Adipocyte (in vitro differentiated cells): ENCODE data around the gene FAT1.

ENCODE experiments used
- DNase-seq: peaks from one replicate; pipeline ENCODE4 v3.0.0-alpha.2; 2015; ENCODE audit warnings: low read depth
- H3K27me3 ChIP-seq: replicated peaks from 2 replicates; pipeline ENCODE4 v1.7.0; 2013; ENCODE audit warnings: mild to moderate bottlenecking, low read length, moderate library complexity; ENCODE audit not compliant: control insufficient read depth, insufficient read depth
- H3K36me3 ChIP-seq: 2 replicates; pipeline ENCODE4 v1.7.0; 2013; ENCODE audit warnings: low read length, mild to moderate bottlenecking, moderate library complexity; ENCODE audit not compliant: control insufficient read depth, insufficient read depth, severe bottlenecking
- H3K4me1 ChIP-seq: 2 replicates; pipeline ENCODE4 v1.7.0; 2013; ENCODE audit warnings: mild to moderate bottlenecking, low read length, moderate library complexity; ENCODE audit not compliant: control insufficient read depth, insufficient read depth
- H3K4me3 ChIP-seq: 2 replicates; pipeline ENCODE4 v1.7.0; 2013; ENCODE audit warnings: mild to moderate bottlenecking, low read length, moderate library complexity
- H3K9ac ChIP-seq: 2 replicates; pipeline ENCODE4 v1.7.0; 2013; ENCODE audit warnings: mild to moderate bottlenecking, low read length, moderate library complexity
- H3K9me3 ChIP-seq: 2 replicates; pipeline ENCODE4 v1.7.0; 2013; ENCODE audit warnings: mild to moderate bottlenecking, low read length, moderate library complexity; ENCODE audit not compliant: control insufficient read depth

FAT1 gene

DNA sequence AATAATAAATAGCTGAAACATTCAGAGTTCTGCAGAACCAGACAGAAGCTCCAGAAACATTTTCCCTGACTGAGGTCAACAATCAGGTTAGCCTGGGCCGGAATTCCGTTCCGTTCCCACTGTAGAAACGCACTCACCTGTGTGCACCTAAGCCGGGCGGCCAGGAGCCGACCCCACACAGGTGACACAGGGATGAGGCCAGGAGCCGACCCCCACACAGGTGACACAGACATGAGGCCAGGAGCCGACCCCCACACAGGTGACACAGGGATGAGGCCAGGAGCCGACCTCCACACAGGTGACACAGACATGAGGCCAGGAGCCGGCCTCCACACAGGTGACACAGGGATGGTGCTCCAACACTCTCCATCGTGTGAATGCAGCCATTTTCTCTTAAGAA lies 21.9 kb downstream of the FAT1 start:
- H3K4me3 ChIP-seq, result peak overlapping the region; percentile 75
- H3K4me1 ChIP-seq, result peaks cover 41% of the 10 kb centered on the region
- H3K9me3 ChIP-seq, result no peaks in the 10 kb centered on the region
- H3K9ac ChIP-seq, result peak overlapping the region; percentile 77
- DNase-seq, result no peak
- H3K27me3 ChIP-seq, result no peaks in the 10 kb centered on the region
- H3K36me3 ChIP-seq, result peaks cover 15% of the 10 kb centered on the region

DNA sequence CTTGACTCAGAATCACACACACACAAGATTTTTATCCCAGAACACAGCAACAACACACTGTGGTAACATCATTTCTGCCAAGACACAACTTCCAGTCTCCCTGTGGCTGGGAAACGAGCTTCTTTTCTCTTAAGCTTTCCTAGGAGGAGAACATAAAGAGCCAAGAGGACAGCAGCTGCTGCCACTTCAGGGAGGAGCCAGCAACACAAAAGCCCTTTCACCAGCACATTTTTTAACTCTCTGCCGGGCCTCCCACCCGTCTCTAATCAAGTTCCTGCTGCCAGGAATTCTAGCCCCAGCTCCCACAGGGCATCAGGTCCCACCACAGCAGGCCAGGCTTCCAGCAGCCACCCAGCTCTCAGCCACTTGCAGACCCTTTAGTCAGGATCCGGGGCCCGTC lies 22.4 kb downstream of the FAT1 start:
- peak overlapping the region; percentile 75 for H3K4me3 ChIP-seq
- peaks cover 10% of the 10 kb centered on the region for H3K36me3 ChIP-seq
- H3K9me3 ChIP-seq, result no peaks in the 10 kb centered on the region
- H3K9ac ChIP-seq, result peak overlapping the region; percentile 77
- H3K4me1 ChIP-seq, result peaks cover 42% of the 10 kb centered on the region
- no peaks in the 10 kb centered on the region for H3K27me3 ChIP-seq
- peak; percentile 50 for DNase-seq

DNA sequence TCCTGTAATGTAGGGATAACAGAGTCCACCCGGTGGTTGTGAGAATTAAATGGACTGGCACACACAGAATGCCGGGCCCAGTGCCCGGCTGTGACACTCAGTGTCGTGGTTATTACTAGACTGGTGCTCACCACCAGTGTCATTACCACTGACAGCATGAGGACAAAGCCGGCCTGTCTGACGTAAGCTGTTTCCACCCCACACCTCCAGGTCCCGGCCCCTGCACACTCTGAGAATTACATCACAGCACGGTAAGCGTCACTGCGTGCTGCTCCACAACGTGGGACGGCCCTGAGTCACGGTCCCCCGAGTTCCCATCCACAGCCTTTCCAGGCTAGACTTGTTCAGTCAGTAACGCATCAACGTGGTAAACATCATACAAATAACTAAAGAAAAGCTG lies 22.9 kb downstream of the FAT1 start:
- peak overlapping the region; percentile 77 for H3K9ac ChIP-seq
- peaks cover 47% of the 10 kb centered on the region for H3K4me1 ChIP-seq
- H3K9me3 ChIP-seq, result no peaks in the 10 kb centered on the region
- peaks cover 5% of the 10 kb centered on the region for H3K36me3 ChIP-seq
- no peaks in the 10 kb centered on the region for H3K27me3 ChIP-seq
- peak overlapping the region; percentile 75 for H3K4me3 ChIP-seq
- DNase-seq, result no peak

DNA sequence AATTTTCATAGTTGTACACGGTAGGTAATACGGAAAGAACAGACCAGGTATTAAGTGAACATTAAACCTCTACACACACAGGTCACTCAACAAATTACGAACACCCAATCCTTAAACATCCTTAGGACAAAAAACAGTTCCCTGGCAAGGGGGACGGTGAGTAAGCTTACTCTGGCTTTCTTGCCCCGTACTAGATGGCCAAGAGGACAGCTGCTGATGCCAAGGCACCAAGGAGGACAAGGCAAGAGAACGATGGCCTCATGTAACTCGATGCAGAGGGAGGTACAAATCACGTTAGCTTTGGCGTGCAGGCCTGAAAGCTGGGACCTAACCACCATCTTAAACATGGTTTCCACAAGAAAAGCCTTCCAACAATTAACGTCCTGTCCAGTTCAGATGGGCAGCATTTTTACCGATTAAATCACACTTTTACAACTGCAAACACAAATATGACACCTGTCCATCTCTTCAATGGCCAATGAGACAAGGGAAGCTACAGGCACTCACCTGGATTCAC lies 23.7 kb downstream of the FAT1 start:
- Histone ChIP-seq H3K4me1 (peaks cover 48% of the 10 kb centered on the region), H3K4me3 (no peak overlapping the region), H3K9me3 (no peaks in the 10 kb centered on the region), H3K36me3 (no peaks in the 10 kb centered on the region), H3K27me3 (no peaks in the 10 kb centered on the region), H3K9ac (no peak overlapping the region)
- DNase-seq, result no peak

DNA sequence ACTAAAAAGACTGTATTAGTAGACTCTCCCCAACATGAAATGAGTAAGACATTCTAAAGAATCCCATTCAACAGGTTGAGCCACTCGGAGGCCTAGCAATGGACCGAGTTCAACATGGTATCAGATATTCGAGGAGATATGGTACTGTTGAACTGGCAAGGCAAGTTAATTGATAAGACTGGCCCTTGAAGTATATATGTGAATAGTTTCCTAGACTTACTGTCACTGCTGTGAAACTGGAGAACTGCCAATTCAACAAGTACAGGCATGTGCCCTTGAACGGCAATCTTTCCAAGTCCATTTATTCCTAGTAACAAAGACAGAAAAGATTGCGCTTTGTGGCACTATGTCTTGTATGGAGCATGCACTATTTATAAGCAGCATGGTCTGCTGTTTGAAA lies 24.4 kb downstream of the FAT1 start:
- DNase-seq, result no peak

DNA sequence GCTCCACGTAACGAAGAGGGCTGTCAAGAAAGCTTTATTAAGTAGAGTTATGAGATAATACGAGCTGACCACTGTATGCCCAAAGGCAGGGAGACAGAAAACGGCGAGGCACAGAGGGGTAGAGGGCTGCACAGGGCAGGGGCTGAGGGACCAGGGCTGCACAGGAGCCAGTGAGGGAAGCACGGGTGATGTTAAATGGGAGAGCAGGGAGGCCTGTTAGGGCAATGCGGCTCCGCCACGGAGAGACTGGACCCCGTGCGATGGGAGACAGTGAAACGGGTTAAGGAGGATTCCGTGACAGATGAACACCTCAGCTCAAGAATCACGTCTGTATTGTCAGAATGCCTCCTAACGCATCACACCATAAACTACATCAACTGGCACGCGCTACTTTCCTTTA lies 25.1 kb downstream of the FAT1 start:
- H3K36me3 ChIP-seq, result no peaks in the 10 kb centered on the region
- no peak overlapping the region for H3K9ac ChIP-seq
- H3K27me3 ChIP-seq, result no peaks in the 10 kb centered on the region
- H3K4me1 ChIP-seq, result peaks cover 44% of the 10 kb centered on the region
- no peak for DNase-seq
- no peaks in the 10 kb centered on the region for H3K9me3 ChIP-seq
- H3K4me3 ChIP-seq, result no peak overlapping the region

More for the DNA sequence above, 24.4 kb downstream of the FAT1 start:
- Histone ChIP-seq H3K9me3 (no peaks in the 10 kb centered on the region), H3K36me3 (no peaks in the 10 kb centered on the region), H3K9ac (no peak overlapping the region), H3K27me3 (no peaks in the 10 kb centered on the region), H3K4me3 (no peak overlapping the region), H3K4me1 (peaks cover 45% of the 10 kb centered on the region)

DNA sequence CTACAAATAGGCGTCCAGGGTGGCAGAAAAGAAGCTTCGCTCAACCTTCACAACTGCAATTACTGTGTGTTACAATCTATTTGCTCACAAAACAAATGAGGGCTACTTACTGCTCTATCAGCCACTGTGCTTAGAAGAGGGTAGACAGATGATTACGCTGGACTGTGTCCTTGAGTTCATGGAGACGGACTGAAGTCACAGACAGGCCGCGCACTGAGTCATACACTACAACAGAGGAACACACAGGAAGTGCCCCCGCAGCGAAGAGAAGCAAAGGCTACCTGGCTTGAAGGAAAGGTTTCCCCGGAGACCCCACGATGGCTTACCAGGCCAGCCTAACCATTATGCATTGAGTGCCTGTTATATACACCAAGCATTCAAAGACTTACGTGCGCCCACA lies 25.6 kb downstream of the FAT1 start:
- peaks cover 44% of the 10 kb centered on the region for H3K4me1 ChIP-seq
- DNase-seq, result no peak
- no peaks in the 10 kb centered on the region for H3K9me3 ChIP-seq
- no peak overlapping the region for H3K4me3 ChIP-seq
- H3K27me3 ChIP-seq, result no peaks in the 10 kb centered on the region
- no peaks in the 10 kb centered on the region for H3K36me3 ChIP-seq
- no peak overlapping the region for H3K9ac ChIP-seq

DNA sequence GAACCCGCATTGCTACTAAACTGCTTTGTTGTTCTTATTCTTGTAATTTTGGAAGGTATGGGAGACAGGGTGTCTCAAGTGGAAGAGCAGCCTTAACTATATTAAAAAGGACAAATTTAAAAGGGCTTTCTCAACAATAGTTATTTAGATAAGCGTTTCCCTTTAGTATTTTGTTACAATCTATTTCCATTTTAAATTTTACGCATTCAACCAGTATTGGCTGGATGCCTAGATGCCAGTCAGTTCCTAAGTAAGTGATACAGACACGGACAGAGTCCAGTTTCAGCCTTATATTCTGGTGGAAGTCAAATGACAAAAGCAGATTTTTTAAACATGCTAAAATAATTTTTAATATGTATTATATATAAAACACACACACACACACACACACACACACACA lies 28.3 kb downstream of the FAT1 start:
- DNase-seq, result no peak
- Histone ChIP-seq H3K9me3 (no peaks in the 10 kb centered on the region), H3K9ac (no peak overlapping the region), H3K4me3 (no peak overlapping the region), H3K36me3 (no peaks in the 10 kb centered on the region), H3K27me3 (no peaks in the 10 kb centered on the region), H3K4me1 (peaks cover 24% of the 10 kb centered on the region)

DNA sequence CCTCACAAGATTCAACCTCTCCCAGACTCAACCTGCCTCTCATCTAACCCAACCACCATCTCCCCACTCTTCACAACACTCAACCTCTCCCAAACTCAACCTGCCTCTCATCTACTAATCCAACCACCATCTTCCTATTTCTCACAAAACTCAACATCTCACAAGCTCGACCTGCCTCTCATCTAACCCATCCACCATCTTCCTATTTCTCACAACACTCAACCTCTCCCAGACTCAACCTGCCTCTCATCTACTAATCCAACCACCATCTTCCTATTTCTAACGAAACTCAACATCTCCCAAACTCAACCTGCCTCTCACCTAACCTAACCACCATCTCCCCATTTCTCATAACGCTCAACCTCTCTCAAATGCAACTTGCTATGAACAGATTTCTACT lies 29.8 kb downstream of the FAT1 start:
- Histone ChIP-seq H3K4me3 (no peak overlapping the region), H3K9me3 (no peaks in the 10 kb centered on the region), H3K27me3 (no peaks in the 10 kb centered on the region), H3K9ac (no peak overlapping the region), H3K36me3 (no peaks in the 10 kb centered on the region), H3K4me1 (peaks cover 33% of the 10 kb centered on the region)
- no peak for DNase-seq

DNA sequence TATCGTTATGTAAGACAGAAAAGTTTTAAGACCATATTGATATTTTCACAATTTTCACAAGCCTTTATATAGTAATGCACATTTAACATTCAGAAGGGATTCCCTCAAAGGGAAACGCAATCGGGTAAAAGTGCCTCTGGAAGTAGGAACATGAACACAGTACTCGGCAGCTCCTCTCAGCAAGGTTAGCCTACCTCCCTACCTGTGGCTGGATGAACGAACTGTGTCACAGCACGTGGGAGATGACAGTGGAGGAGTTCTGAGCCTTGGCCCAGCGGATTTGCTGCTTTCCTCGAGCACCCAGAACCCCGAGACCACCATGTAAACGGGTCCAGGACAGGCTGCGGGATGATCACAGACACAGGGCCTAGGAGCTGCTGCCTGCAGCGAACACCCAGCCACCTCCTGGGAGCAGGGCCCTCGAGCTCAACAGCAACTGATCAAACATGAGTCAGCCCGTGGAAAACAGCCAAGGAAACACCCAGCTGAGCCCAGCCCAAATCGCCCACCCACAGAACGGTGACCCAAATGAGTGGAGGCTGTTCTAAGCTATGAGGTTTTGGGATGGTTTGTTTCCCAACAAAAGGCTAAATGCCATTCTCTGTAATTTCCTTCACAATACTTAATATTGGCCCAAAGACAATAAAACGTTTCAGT lies 30.4 kb downstream of the FAT1 start:
- Histone ChIP-seq H3K4me1 (peaks cover 34% of the 10 kb centered on the region), H3K4me3 (peak overlapping the region; percentile 51), H3K9ac (peak overlapping the region; percentile 61), H3K27me3 (no peaks in the 10 kb centered on the region), H3K9me3 (no peaks in the 10 kb centered on the region), H3K36me3 (no peaks in the 10 kb centered on the region)
- peak; percentile 83 for DNase-seq

DNA sequence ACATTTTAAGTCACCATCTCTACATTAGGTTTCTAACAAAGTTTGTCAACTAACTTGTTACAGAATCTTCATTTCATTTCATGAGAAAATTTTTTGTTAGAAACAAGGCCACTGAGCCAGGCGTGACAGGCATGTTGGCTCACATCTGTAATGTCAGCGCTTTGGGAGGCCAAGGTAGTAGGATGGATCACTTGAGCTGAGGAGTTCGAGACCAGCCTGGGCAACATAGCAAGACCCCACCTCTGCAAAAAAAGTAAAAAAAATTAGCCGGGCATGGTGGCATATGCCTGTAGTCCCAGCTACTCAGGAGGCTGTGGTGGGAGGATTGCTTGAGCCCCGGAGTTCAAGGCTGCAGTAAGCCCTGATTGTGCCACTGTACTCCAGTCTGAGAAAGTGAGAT lies 32.3 kb downstream of the FAT1 start:
- H3K36me3 ChIP-seq, result no peaks in the 10 kb centered on the region
- no peaks in the 10 kb centered on the region for H3K9me3 ChIP-seq
- no peak overlapping the region for H3K9ac ChIP-seq
- no peak for DNase-seq
- no peak overlapping the region for H3K4me3 ChIP-seq
- no peaks in the 10 kb centered on the region for H3K27me3 ChIP-seq
- H3K4me1 ChIP-seq, result peaks cover 38% of the 10 kb centered on the region

DNA sequence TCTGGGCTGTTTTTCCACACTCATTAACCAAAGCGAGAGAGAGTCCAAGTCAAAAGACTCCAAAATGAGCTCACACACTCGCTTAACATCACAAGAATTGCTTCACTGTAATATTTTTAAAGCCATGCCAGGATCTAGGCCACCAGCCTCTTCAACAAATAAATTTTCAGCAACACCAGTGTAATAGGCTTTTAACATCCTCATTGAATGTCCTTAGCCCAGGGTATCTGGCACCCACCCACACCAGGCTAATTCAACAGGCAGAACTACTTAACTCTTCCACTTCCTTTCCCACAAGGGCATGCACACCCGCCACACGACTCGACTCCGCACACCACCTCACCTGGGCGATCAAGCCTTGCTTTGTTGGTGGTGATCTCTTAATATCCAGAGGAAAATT lies 34.2 kb downstream of the FAT1 start:
- no peak overlapping the region for H3K9ac ChIP-seq
- peaks cover 49% of the 10 kb centered on the region for H3K4me1 ChIP-seq
- H3K27me3 ChIP-seq, result no peaks in the 10 kb centered on the region
- no peak for DNase-seq
- H3K4me3 ChIP-seq, result no peak overlapping the region
- no peaks in the 10 kb centered on the region for H3K36me3 ChIP-seq
- H3K9me3 ChIP-seq, result no peaks in the 10 kb centered on the region
